Gastroesophageal sphincter (tissue), 3 donors: ENCODE measurements around the gene FHOD3.

Source experiments
- EP300 ChIP-seq: sonication (generic); formaldehyde crosslinking; IDR thresholded peaks from one replicate; pipeline ENCODE4 v1.6.1; 2017; ENCODE audit warnings: antibody characterized with exemption, mild to moderate bottlenecking
- TF ChIP-seq, protein P1 (sequence below), 4 experiments: fragments of 200-600 bp in 2 of 4; fragments of 450-650 bp in 2 of 4; sonication (generic) in 1 of 4; IDR thresholded peaks; one replicate each; pipeline ENCODE4 v1.5.1; 2017 to 2019; ENCODE audit warnings: antibody characterized with exemption in 4 of 4, mild to moderate bottlenecking in 2 of 4, moderate library complexity in 2 of 4

DNA sequence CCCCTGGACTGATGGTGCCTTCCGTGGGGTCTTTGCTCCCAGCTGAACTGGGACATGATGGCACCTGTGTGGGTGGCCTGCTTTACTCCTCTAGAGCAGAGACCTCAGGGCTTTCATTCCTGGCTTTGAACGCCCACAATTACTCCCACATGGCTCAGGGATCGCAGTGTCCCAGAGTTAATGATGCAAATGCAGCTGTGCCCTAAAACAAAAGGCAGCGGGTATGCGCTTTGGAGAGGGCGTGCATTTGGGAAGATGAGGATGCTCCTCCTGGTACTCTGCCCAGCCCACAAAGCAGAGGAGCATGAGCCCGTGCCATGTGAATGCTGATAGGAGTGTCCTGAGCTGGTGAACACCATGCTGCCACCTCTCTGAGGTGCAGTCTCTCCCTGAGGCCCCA, 173.4 kb downstream of the FHOD3 start:
- TF ChIP-seq, protein P1, sequence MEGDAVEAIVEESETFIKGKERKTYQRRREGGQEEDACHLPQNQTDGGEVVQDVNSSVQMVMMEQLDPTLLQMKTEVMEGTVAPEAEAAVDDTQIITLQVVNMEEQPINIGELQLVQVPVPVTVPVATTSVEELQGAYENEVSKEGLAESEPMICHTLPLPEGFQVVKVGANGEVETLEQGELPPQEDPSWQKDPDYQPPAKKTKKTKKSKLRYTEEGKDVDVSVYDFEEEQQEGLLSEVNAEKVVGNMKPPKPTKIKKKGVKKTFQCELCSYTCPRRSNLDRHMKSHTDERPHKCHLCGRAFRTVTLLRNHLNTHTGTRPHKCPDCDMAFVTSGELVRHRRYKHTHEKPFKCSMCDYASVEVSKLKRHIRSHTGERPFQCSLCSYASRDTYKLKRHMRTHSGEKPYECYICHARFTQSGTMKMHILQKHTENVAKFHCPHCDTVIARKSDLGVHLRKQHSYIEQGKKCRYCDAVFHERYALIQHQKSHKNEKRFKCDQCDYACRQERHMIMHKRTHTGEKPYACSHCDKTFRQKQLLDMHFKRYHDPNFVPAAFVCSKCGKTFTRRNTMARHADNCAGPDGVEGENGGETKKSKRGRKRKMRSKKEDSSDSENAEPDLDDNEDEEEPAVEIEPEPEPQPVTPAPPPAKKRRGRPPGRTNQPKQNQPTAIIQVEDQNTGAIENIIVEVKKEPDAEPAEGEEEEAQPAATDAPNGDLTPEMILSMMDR (IDR thresholded peaks at IDR 0.05): no peak
- no peak for TF ChIP-seq EP300
